OCI-LY3 (cell line): Measurements from ENCODE around the gene MTUS2.

Experiments used
- EZH2phosphoT487 ChIP-seq: fragments of 200-600 bp; shearing (Covaris generic); IDR thresholded peaks from 2 replicates; pipeline ENCODE4 v1.6.1; 2018; ENCODE audit warnings: antibody characterized with exemption, mixed run types, low read depth
- TF ChIP-seq, protein P1 (sequence below): fragments of 200-600, 300-600 bp; sonication (generic); IDR thresholded peaks from 2 replicates; pipeline ENCODE4 v1.5.1; 2014; ENCODE audit warnings: antibody characterized with exemption, low read length, low read depth

DNA sequence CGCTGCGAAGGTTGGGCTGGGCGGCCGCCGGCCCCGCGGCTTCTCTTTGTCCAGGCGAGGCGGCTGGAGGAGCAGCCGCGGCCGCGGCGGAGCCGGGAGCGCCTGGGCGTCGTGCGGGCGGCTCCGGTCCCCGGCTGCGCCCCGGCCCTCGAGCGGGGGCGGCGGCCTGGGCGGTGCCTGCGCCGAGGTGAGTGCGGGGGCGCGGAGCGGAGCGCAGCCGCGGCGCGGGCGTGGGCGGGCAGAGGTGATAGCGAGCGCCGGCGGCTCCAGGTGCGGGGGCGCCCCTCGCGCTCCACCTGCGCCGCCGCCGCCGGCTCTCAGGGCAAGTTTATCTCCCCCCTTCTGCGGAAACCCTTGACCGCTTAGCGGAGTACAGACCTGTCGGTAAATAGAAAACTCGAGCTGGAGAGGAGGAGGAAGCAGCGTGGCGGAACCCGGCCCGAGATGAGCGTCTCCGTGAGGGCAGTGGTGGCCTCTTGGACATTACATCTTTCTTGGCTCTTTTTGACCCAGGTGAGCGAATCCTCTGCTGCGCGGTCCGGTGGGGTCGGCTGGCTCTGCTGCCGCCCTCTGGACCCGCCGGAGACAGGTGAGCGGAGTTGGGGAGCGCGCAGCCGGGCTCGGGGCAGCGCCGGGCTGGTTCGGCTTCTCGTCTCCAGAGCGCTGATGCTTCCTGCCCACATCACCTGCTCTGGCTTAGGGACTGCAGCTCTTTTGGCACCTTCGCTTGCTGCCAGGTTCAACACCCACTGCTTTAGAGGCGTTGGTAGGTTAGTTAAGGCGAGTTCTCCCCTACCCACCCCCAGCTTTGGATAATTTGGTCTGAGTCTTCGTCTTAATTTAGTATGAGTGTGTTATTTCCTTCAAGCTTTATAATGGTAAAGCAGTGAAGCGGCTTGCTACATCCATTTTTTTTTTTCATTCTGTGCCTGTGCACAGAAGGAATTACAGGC, at the start of gene MTUS2:
- TF ChIP-seq EZH2phosphoT487 = no peak
- TF ChIP-seq, protein P1, sequence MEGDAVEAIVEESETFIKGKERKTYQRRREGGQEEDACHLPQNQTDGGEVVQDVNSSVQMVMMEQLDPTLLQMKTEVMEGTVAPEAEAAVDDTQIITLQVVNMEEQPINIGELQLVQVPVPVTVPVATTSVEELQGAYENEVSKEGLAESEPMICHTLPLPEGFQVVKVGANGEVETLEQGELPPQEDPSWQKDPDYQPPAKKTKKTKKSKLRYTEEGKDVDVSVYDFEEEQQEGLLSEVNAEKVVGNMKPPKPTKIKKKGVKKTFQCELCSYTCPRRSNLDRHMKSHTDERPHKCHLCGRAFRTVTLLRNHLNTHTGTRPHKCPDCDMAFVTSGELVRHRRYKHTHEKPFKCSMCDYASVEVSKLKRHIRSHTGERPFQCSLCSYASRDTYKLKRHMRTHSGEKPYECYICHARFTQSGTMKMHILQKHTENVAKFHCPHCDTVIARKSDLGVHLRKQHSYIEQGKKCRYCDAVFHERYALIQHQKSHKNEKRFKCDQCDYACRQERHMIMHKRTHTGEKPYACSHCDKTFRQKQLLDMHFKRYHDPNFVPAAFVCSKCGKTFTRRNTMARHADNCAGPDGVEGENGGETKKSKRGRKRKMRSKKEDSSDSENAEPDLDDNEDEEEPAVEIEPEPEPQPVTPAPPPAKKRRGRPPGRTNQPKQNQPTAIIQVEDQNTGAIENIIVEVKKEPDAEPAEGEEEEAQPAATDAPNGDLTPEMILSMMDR = no peak
